ENCODE measurements around the gene BCAN. TPM values are rescaled to one million over a fixed set of nuclear protein-coding genes. Genes with fewer than 3 reads are reported as not detected.

BCAN gene
- total and polyA plus RNA-seq, 4 donors, result 181 to 1,252 (median 607) TPM

DNA sequence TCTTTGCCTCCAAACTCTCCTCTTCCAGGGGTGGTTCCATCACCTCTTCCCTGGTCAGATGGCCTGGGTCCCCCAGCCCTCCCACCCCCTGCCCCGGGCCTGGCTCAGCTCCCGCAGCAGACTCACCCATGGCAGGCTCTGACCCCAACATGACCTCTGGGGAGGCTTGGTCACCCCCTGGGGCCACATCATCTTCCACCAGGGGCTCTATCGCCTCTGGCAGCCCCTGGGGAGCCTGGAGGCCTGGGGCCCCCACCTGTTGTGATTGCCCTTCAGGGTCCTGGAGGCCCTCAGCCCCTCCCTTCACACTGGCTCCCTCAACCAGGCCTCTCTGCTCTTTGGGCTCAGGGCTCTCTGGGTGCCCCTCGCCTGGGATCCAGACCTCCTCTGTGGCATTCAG, 28.9 kb downstream of the BCAN start:
- peaks cover 86% of the 10 kb centered on the region for H3K4me1 ChIP-seq (ENCODE audit: control insufficient read depth, insufficient read depth, low read length)
- peaks cover 42% of the 10 kb centered on the region for H3K36me3 ChIP-seq (ENCODE audit: control insufficient read depth, insufficient read depth, low read length)

DNA sequence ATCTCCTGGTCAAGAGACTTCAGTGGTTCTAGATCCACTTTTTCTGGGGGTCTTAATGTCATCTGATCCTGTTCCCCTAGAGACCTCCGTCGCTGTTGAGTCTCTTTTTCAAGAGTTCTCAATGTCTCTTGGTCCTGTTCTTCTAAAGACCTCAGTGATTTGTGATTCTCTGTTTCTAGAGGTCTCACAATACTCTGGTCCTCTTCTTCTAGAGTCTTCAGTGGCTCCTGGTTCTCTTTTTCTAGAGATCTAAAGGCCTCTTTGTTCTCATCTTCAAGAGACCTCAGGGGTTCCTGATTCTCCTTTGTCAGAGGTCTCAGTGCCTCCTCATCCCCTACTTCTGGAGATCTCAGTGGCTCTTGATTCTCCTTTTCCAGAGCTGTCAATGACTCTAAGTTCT, 29.9 kb downstream of the BCAN start:
- Histone ChIP-seq H3K27me3 (ENCODE audit: control insufficient read depth, insufficient read depth, low read length) (peaks cover 4% of the 10 kb centered on the region), H3K4me3 (ENCODE audit: low read depth, low read length) (no peak overlapping the region), H3K4me1 (ENCODE audit: control insufficient read depth, insufficient read depth, low read length) (peaks cover 86% of the 10 kb centered on the region), H3K27ac (ENCODE audit: low read depth, low read length) (no peak overlapping the region), H3K36me3 (ENCODE audit: control insufficient read depth, insufficient read depth, low read length) (peaks cover 41% of the 10 kb centered on the region), H3K9me3 (ENCODE audit: control insufficient read depth, insufficient read depth, low read length) (no peaks in the 10 kb centered on the region)
- no peak for DNase-seq (ENCODE audit: low read depth in 4 of 6, low spot score in 6 of 6)
- WGBS (ENCODE audit: insufficient coverage), result 90% methylated on average over 2 of the region's 2 CpGs

More for the DNA sequence above, 28.9 kb downstream of the BCAN start:
- WGBS (ENCODE audit: insufficient coverage), result 47% methylated on average over 3 of the region's 4 CpGs
- DNase-seq (ENCODE audit: low read depth in 4 of 6, low spot score in 6 of 6), result no peak
- no peaks in the 10 kb centered on the region for H3K9me3 ChIP-seq (ENCODE audit: control insufficient read depth, insufficient read depth, low read length)
- H3K4me3 ChIP-seq (ENCODE audit: low read depth, low read length), result no peak overlapping the region
- H3K27me3 ChIP-seq (ENCODE audit: control insufficient read depth, insufficient read depth, low read length), result no peaks in the 10 kb centered on the region
- peak overlapping the region; percentile 16 for H3K27ac ChIP-seq (ENCODE audit: low read depth, low read length)

DNA sequence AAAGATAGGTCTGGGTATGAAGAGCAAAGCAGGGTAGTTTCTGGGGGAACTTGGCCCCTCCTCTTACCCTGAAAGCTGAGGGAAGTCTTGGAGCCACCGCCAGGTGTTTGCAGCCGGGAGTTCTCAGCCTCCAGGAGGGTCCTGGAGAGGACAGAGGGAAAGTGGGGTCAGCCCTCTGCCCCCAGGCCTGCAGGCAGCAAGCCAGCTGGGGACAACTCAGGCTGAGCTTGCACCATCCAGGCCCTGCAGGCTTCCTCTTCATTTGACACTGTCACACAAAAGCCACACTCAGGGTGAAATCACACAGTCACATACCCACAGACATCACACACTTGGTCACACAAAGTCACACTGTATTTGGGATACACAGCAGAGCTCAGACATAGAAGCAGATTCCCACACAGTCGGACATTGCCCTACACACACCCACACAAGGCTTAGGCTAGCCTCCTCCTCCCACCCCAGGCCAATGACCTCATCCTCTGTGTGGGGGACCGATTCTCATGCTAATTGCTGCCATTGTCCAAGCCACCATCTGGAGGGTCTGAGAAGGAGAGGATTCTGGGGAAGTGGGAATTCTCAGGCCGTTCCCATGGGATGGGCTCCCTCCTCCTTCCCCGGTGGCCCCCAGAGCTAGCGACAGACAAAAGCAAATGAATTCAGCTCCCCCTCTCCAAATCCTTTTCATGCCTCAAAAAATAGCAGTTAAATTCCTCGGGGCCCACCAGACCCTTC, 31.6 kb downstream of the BCAN start:
- 38% methylated on average over 5 of the region's 8 CpGs for WGBS (ENCODE audit: insufficient coverage)
- Histone ChIP-seq H3K9me3 (ENCODE audit: control insufficient read depth, insufficient read depth, low read length) (no peaks in the 10 kb centered on the region), H3K4me3 (ENCODE audit: low read depth, low read length) (peak overlapping the region; percentile 10), H3K36me3 (ENCODE audit: control insufficient read depth, insufficient read depth, low read length) (peaks cover 39% of the 10 kb centered on the region), H3K4me1 (ENCODE audit: control insufficient read depth, insufficient read depth, low read length) (peaks cover 81% of the 10 kb centered on the region), H3K27me3 (ENCODE audit: control insufficient read depth, insufficient read depth, low read length) (peaks cover 14% of the 10 kb centered on the region), H3K27ac (ENCODE audit: low read depth, low read length) (peak overlapping the region; percentile 83)
- DNase-seq (ENCODE audit: low read depth in 4 of 6, low spot score in 6 of 6), result peak in 2 of 6 donors; percentile 90 to 91

DNA sequence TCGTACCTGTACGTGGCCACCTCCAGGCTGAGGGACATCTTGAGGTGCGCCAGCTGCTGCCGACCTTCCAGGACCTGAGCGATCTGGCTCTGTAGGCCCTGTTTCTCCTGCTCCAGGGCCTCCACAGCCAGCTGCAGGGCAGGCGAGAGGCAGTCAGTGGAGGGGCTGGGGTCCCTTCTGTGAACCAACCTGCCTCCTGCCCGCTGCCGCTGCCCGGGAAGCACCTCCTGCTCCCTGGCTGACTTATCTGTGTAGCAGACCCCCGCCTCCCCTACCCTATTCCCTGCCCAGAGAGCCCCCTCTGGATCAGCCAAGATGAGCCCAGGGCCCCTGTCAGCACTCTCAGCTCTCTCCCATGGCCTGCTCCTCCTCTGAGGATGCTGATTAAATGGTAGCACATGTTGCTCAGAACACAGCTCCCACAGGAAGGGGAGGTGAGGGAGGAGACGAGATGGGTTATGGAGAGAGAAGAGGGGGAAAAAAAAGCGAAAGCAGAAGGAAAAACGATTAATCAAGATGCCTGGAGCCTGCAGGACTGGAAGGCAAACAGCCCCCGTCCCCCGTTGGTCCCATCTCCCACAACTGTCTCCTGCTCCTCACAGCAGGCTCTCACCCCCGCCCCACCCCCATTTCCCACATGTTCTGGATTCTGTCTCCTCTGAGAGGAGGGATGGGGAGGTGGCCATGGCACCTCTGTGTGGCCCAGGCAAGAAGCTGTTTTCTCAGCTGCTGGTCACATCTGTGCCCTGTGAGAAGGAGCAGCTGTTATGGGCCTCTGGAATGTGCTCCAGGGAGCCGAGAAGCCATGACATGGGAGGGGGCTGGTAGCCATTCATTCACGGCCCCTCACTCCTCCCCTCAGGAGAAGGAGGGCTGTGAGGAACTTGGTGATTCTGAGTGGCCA, 33.5 kb downstream of the BCAN start:
- H3K9me3 ChIP-seq (ENCODE audit: control insufficient read depth, insufficient read depth, low read length), result no peaks in the 10 kb centered on the region
- peak overlapping the region; percentile 71 for H3K4me3 ChIP-seq (ENCODE audit: low read depth, low read length)
- H3K27me3 ChIP-seq (ENCODE audit: control insufficient read depth, insufficient read depth, low read length), result peaks cover 19% of the 10 kb centered on the region
- H3K4me1 ChIP-seq (ENCODE audit: control insufficient read depth, insufficient read depth, low read length), result peaks cover 62% of the 10 kb centered on the region
- 29% methylated on average over 12 of the region's 18 CpGs for WGBS (ENCODE audit: insufficient coverage)
- H3K36me3 ChIP-seq (ENCODE audit: control insufficient read depth, insufficient read depth, low read length), result peaks cover 30% of the 10 kb centered on the region
- DNase-seq (ENCODE audit: low read depth in 4 of 6, low spot score in 6 of 6), result peak in 2 of 6 donors; percentile 53
- H3K27ac ChIP-seq (ENCODE audit: low read depth, low read length), result peak overlapping the region; percentile 83

DNA sequence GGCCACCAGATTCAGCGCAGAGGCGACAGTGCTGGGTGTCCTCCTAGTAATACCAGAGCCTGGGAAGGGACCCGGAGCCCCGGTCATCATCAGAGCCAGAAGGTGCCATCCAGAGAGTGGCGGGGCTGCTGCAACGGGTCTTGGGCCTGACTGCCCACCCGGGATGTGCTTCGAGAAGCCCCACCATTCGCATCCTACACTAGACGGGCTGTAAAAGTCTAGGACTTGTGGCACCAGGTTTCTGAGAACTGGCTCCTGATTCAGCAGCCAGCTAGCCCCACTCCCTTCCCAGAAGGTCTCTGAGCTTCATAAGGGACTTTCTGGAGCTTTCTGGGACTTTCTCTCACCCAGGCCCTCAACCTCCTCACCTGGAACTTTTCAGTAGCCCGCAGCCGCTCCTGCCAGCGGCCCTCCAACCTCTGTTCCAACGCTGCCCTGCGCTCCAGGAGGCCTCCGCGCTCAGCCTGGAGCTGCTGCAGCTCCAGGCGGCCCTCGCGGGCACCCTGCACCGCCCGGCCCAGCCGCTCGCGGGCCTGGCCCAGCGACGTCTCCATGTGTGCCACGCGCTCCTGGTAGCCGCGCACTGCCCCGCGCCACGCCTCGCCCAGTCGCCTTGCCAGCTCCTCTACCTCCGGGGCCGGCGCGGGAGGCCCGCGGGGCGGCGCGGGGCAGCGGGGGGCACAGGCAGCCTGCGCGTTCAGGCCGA, 34.4 kb downstream of the BCAN start:
- 10% methylated on average over 49 of the region's 49 CpGs for WGBS (ENCODE audit: insufficient coverage)
- Histone ChIP-seq H3K27me3 (ENCODE audit: control insufficient read depth, insufficient read depth, low read length) (peaks cover 19% of the 10 kb centered on the region), H3K36me3 (ENCODE audit: control insufficient read depth, insufficient read depth, low read length) (peaks cover 22% of the 10 kb centered on the region), H3K4me1 (ENCODE audit: control insufficient read depth, insufficient read depth, low read length) (peaks cover 54% of the 10 kb centered on the region), H3K4me3 (ENCODE audit: low read depth, low read length) (peak overlapping the region; percentile 71), H3K27ac (ENCODE audit: low read depth, low read length) (peak overlapping the region; percentile 75), H3K9me3 (ENCODE audit: control insufficient read depth, insufficient read depth, low read length) (no peaks in the 10 kb centered on the region)
- no peak for DNase-seq (ENCODE audit: low read depth in 4 of 6, low spot score in 6 of 6)

DNA sequence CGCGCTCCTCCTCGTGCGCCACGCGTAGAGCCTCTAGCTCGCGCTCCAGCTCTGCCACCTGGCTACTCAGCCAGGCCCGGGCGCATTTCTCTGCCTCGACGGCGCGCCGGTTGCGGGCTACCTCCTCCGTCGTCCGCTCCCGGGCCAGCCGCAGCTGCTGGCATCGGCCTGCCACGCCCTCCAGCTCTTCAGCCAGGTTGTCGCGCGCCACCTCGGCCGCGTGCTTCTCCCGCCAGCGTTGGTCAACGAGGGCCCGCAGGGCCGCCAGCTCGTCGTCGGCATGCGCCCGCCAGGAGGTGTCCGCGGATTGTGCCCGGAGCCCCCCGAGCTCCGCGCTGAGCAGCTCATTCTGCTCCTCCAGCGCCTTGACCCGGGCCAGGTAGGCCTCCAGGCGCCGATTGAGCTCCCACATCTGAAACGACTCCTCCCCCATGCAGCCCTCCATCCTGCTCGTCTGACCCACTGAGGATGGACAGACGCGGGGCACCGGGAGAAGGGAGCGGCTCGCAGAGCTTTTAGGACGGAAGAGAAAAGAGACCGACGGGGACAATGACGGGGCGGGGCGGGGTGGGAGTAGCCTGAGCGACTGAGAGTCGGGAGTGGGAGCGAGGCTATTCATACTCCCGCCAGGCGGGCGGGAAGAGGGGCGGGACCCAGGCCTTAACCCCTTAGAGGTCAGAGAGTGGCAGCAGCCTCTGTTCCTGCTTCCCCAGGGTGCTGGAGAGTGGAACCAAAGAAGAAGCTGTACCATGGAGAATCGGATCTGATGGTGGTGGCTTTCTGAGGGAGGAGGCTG, 35.1 kb downstream of the BCAN start, which contains the start of gene NES:
TSS of gene NES (minus strand) at position 588 of the 796 bp plus-strand sequence. CDS start at position 445, 143 bp downstream.
- Histone ChIP-seq H3K36me3 (ENCODE audit: control insufficient read depth, insufficient read depth, low read length) (peaks cover 22% of the 10 kb centered on the region), H3K9me3 (ENCODE audit: control insufficient read depth, insufficient read depth, low read length) (no peaks in the 10 kb centered on the region), H3K27ac (ENCODE audit: low read depth, low read length) (peak within 1 kb of the TSS; percentile 75), H3K4me3 (ENCODE audit: low read depth, low read length) (peak within 1 kb of the TSS; percentile 71), H3K4me1 (ENCODE audit: control insufficient read depth, insufficient read depth, low read length) (peaks cover 54% of the 10 kb centered on the region), H3K27me3 (ENCODE audit: control insufficient read depth, insufficient read depth, low read length) (peaks cover 19% of the 10 kb centered on the region)
- DNase-seq (ENCODE audit: low read depth in 4 of 6, low spot score in 6 of 6), result peak in 2 of 6 donors; percentile 85 to 92
- WGBS (ENCODE audit: insufficient coverage), result 2% methylated on average over 70 of the region's 70 CpGs

DNA sequence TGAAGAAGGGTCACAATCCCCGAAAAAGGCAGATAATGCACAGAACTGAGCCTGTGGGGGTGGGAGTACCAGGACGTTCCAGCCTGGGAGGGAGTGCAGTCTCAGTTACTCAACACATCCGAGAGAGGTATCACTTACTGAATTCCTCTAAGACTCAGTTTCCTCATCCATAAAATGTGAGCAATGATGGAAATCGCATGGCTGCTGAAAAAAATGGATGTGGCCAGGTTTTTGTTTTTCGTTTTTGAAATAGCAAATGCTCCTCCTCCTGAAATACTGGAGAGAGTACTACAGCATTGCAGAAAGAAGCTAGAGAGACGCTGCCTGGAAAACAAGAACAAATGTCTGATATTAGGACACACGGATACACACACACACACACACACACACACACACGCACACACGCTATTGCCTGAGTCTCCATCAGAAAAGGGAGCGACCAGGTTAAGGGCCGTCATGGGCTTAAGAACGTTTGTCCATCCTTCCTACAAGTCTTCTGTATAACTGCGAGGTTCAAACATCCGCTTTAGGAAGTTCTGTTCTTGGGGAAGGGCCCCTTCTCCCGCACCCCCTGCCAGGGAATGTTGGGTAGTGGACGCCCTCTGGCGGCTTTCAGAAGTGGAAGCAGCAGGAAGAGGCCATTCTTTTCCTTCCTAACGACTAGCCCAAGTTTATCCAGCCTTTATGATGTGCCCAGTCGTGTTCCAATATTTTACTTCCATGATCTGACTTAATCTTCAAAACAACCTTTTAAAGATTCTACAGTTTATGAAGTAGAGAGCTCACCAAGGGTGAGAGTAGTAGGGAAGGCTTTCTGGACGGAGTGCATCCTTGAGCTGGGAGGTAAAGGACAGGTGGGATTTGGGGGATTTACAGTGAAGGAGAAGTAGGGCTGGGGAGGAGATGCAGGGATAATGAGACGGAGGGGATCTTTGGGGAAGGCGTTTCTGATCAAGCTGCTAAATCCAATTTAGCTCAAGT, 36.0 kb downstream of the BCAN start:
- H3K27ac ChIP-seq (ENCODE audit: low read depth, low read length), result peak overlapping the region; percentile 75
- WGBS (ENCODE audit: insufficient coverage), result 2% methylated on average over 10 of the region's 22 CpGs
- peaks cover 19% of the 10 kb centered on the region for H3K27me3 ChIP-seq (ENCODE audit: control insufficient read depth, insufficient read depth, low read length)
- peak in 2 of 6 donors; percentile 89 to 93 for DNase-seq (ENCODE audit: low read depth in 4 of 6, low spot score in 6 of 6)
- H3K4me1 ChIP-seq (ENCODE audit: control insufficient read depth, insufficient read depth, low read length), result peaks cover 49% of the 10 kb centered on the region
- H3K9me3 ChIP-seq (ENCODE audit: control insufficient read depth, insufficient read depth, low read length), result no peaks in the 10 kb centered on the region
- H3K4me3 ChIP-seq (ENCODE audit: low read depth, low read length), result peak overlapping the region; percentile 71
- peaks cover 17% of the 10 kb centered on the region for H3K36me3 ChIP-seq (ENCODE audit: control insufficient read depth, insufficient read depth, low read length)

DNA sequence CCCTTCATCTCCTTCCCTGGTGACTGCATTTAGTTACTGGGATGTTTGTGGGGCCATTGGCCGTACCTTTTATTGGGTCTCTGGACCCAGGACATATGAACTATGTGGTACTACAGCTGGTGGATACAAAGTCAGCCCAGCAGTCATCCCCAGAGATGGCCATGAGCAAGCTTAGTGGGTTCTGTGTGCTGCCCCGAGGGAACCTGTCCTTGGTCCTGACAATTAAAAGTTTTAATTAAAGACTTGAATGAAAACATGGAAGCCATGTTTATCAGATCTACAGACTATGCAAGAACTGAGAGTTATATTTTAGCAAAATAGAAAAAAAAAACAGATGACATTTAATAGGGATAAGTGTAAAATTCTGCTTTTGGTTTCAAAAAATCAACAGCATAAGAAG, 38.1 kb downstream of the BCAN start:
- no peak for DNase-seq (ENCODE audit: low read depth in 4 of 6, low spot score in 6 of 6)
- WGBS (ENCODE audit: insufficient coverage), result 100% methylated on average over 1 of the region's 2 CpGs
- no peak overlapping the region for H3K4me3 ChIP-seq (ENCODE audit: low read depth, low read length)
- H3K4me1 ChIP-seq (ENCODE audit: control insufficient read depth, insufficient read depth, low read length), result peaks cover 28% of the 10 kb centered on the region
- H3K36me3 ChIP-seq (ENCODE audit: control insufficient read depth, insufficient read depth, low read length), result peaks cover 2% of the 10 kb centered on the region
- no peak overlapping the region for H3K27ac ChIP-seq (ENCODE audit: low read depth, low read length)
- H3K9me3 ChIP-seq (ENCODE audit: control insufficient read depth, insufficient read depth, low read length), result no peaks in the 10 kb centered on the region
- peaks cover 19% of the 10 kb centered on the region for H3K27me3 ChIP-seq (ENCODE audit: control insufficient read depth, insufficient read depth, low read length)
